Kidney (tissue), 14 donors: ENCODE data around the gene CLEC18A. TPM values are rescaled to one million over a fixed set of nuclear protein-coding genes. Genes with fewer than 3 reads are reported as not detected.

ENCODE experiments used
- DNase-seq, 5 donors: peaks; one replicate each; pipeline ENCODE4 v3.0.0-alpha.2; 2013 to 2020
- FAIRE-seq: peaks from 2 replicates; lab custom pipeline; 2012; peaks lifted over from hg19 to GRCh38; lab: Jason Lieb, UNC
- H3K27ac ChIP-seq, 2 donors: one replicate each; pipeline ENCODE4 v1.7.0; 2013; ENCODE audit warnings: low read depth in 2 of 2, low read length in 2 of 2, inconsistent platforms in 1 of 2
- H3K27me3 ChIP-seq: one replicate; pipeline ENCODE4 v1.7.1; 2013; ENCODE audit warnings: low read length, inconsistent platforms; ENCODE audit not compliant: control insufficient read depth, insufficient read depth
- H3K36me3 ChIP-seq, 3 donors: one replicate each; pipeline versions ENCODE4 v1.7.0 to v1.7.1; 2013; ENCODE audit warnings: low read length in 3 of 3, control low read depth in 1 of 3, inconsistent platforms in 1 of 3; ENCODE audit not compliant: insufficient read depth in 3 of 3, control insufficient read depth in 2 of 3
- H3K4me1 ChIP-seq, 3 donors: one replicate each; pipeline versions ENCODE4 v1.7.0 to v1.7.1; 2013; ENCODE audit warnings: low read length in 3 of 3, inconsistent platforms in 1 of 3, low read depth in 1 of 3; ENCODE audit not compliant: control insufficient read depth in 2 of 3, insufficient read depth in 2 of 3
- H3K4me3 ChIP-seq, 3 donors: one replicate each; pipeline versions ENCODE4 v1.7.0 to v1.8.1; 2013; ENCODE audit warnings: low read length in 3 of 3, control low read depth in 1 of 3, inconsistent platforms in 1 of 3
- H3K9ac ChIP-seq, 3 donors: one replicate each; pipeline versions ENCODE4 v1.7.0 to v1.7.1; 2013; ENCODE audit warnings: low read length in 3 of 3, control low read depth in 1 of 3, inconsistent platforms in 1 of 3
- H3K9me3 ChIP-seq, 3 donors: one replicate each; pipeline versions ENCODE4 v1.7.0 to v1.7.1; 2013; ENCODE audit warnings: low read length in 3 of 3, control low read depth in 1 of 3, inconsistent platforms in 1 of 3; ENCODE audit not compliant: control insufficient read depth in 2 of 3, insufficient read depth in 1 of 3
- intact Hi-C: fragments of 100-400 bp; cut with DNase I; formaldehyde crosslinking; loops from one replicate; pipeline ENCODE4 v1.11.1; 2022
- polyA plus RNA-seq: library from polyadenylated mRNA; stranded (reverse); fragments of 350-450 nt; fragmentation: Illumina TruSeq; extraction: RNeasy Lipid Tissue Mini Kit (QIAGEN cat#74804); gene quantifications from one replicate; pipeline ENCODE4 v1.2.3, GENCODE V29; 2014; ENCODE audit warnings: low read depth, low replicate concordance; ENCODE audit not compliant: insufficient read depth
- total RNA-seq: library from RNA; stranded (reverse); fragmentation: NEBNext Ultra II Directional; extraction: Animal tissue kit (Norgen Biotek cat#: 25700); gene quantifications from one replicate; pipeline ENCODE4 v1.2.1, GENCODE V29; 2021
- TF ChIP-seq, protein P1 (sequence below): IDR thresholded peaks from 3 replicates; pipeline ENCODE4 v1.5.1; 2012; ENCODE audit warnings: mild to moderate bottlenecking, moderate library complexity, borderline replicate concordance; ENCODE audit not compliant: insufficient read depth; ENCODE audit errors: extremely low read depth
- donor health status: control.
- donor health status: control.
- donor health status: control.
- donor health status: control.
- donor health status: control.
- donor health status: DM: yes; HTN: yes; CAD: no.
- donor health status: Normal renal cell carcinoma (clear cell type).

Gene CLEC18A
- total and polyA plus RNA-seq, 2 donors from 2014 or later: 0.85 to 87.7 TPM

- H3K27me3 ChIP-seq: no peaks in the 10 kb centered on the region
- no peaks in the 10 kb centered on the region for H3K9me3 ChIP-seq
- H3K27ac ChIP-seq: no peak overlapping the region
- intact Hi-C loops: loop anchor here (10.0 kb wide), 1 partner anchor 140 kb away; no protein-coding TSS in a partner anchor
- H3K9ac ChIP-seq: no peak overlapping the region
- DNase-seq (no peak), FAIRE-seq (no peak)
- TF ChIP-seq, protein P1, sequence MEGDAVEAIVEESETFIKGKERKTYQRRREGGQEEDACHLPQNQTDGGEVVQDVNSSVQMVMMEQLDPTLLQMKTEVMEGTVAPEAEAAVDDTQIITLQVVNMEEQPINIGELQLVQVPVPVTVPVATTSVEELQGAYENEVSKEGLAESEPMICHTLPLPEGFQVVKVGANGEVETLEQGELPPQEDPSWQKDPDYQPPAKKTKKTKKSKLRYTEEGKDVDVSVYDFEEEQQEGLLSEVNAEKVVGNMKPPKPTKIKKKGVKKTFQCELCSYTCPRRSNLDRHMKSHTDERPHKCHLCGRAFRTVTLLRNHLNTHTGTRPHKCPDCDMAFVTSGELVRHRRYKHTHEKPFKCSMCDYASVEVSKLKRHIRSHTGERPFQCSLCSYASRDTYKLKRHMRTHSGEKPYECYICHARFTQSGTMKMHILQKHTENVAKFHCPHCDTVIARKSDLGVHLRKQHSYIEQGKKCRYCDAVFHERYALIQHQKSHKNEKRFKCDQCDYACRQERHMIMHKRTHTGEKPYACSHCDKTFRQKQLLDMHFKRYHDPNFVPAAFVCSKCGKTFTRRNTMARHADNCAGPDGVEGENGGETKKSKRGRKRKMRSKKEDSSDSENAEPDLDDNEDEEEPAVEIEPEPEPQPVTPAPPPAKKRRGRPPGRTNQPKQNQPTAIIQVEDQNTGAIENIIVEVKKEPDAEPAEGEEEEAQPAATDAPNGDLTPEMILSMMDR: no peak
- no peak overlapping the region for H3K4me3 ChIP-seq
- H3K4me1 ChIP-seq: peaks cover 0 to under 1% (median 0%) of the 10 kb centered on the region in 3 donors
- peaks cover 0 to 87% (median 54%) of the 10 kb centered on the region in 3 donors for H3K36me3 ChIP-seq
Observed at GRCh38 chr16:69934751-69935150, 16.4 kb upstream of the CLEC18A start.

DNA sequence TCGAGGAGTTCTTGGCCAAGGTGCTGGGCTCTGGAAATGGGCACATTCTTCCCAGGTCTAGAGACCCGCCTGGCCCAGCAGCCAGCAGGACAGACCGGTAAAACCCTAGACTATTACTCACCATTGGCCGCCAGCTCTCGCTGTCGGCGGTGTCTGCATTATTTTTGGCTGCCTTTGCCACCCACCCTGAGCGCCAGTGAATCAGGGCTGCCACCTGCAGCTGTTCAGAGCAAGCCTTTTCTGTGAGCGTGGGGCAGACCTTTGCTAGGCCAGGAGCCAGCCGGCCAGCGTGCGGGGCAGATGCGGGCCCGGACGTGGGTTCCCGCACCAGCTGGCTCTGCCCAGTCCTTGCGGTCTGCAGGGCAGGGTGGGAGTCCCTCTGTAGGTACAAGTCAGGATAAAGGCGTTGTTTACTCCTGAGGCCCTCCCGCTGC, 15.8 kb upstream of the CLEC18A start:
- intact Hi-C loops: loop anchor here (10.0 kb wide), 1 partner anchor 140 kb away; no protein-coding TSS in a partner anchor
- no peaks in the 10 kb centered on the region for H3K9me3 ChIP-seq
- H3K27me3 ChIP-seq: no peaks in the 10 kb centered on the region
- no peak overlapping the region for H3K9ac ChIP-seq
- H3K36me3 ChIP-seq: peaks cover 0 to 85% (median 54%) of the 10 kb centered on the region in 3 donors
- FAIRE-seq (no peak), DNase-seq (peak in 1 of 5 donors; percentile 65)
- H3K4me1 ChIP-seq: no peaks in the 10 kb centered on the region
- no peak overlapping the region for H3K4me3 ChIP-seq
- H3K27ac ChIP-seq: no peak overlapping the region
- TF ChIP-seq, protein P1: no peak

- H3K36me3 ChIP-seq: peaks cover 0 to 85% (median 54%) of the 10 kb centered on the region in 3 donors
- FAIRE-seq: no peak
- no peak overlapping the region for H3K27ac ChIP-seq
- no peak overlapping the region for H3K9ac ChIP-seq
- DNase-seq: no peak
- no peaks in the 10 kb centered on the region for H3K4me1 ChIP-seq
- H3K4me3 ChIP-seq: no peak overlapping the region
- H3K27me3 ChIP-seq: no peaks in the 10 kb centered on the region
- intact Hi-C loops: loop anchor here (10.0 kb wide), 1 partner anchor 141 kb away; no protein-coding TSS in a partner anchor
- no peaks in the 10 kb centered on the region for H3K9me3 ChIP-seq
- TF ChIP-seq, protein P1: no peak
Observed at GRCh38 chr16:69935740-69936139, 15.4 kb upstream of the CLEC18A start.
